NCI-H1105 treated with DMSO at 0.1 percent for 48 hours (cell line): ENCODE measurements around the gene DCLK1.

Experiments
- DNase-seq: peaks from one replicate; lab custom pipeline; 2025; lab: John Stamatoyannopoulos, UW

DCLK1 gene

DNA sequence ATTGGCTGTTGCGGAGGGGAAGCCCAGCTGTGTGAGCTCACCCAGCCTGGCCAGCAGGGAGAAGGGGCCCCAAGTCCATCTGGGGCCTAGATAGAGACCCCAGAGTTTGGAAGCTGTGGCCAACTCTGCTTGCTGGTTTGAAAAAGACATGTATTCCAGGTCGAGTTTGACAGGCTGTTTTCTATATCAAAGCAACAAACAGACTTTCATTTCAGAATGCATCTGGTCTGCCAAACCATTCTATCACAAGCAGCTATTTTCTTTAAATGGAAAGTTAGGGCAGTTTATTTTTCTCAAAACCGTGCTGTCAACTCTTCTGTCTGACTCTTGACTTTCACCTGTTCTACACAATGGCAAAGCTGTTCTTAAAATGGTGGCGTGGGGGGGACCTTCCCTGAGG lies 185.8 kb downstream of the DCLK1 start:
- DNase-seq = no peak

DNA sequence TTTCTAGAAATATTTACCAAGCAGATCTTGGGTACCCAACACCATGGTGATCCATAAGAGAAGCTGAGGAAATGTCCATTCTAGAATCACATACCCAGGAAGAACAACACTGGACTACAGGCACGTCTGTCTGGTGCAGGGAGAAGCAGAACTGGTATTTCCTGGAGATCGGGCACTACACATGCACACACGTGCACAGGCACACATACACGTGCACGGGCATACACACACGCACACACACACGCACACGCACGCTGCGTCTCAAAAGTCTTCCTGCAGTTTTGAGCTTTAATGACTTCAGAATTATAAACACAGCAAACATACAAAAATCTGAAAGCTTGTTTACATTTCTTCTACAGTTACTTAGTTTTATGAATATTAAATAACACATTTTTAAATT lies 189.8 kb downstream of the DCLK1 start:
- no peak for DNase-seq

DNA sequence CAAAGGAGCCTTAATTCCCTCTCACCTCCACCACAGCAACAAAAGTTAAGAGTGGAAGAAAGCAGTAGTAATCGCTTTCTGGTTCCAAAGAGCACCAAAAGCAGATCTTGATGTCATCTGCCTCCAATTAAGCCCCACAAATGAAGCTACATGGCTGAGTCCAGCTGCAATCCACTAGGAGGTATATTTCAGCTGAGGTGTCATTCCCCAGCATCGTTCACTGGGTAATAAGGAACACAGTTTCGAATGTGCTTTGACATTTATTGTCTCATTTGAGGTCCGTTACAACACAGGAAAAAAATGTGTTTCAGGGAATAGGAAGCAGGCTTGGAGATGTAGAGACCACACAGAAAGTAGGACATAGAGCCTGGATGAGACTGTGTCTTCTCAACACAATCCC lies 190.4 kb downstream of the DCLK1 start:
- DNase-seq = no peak

DNA sequence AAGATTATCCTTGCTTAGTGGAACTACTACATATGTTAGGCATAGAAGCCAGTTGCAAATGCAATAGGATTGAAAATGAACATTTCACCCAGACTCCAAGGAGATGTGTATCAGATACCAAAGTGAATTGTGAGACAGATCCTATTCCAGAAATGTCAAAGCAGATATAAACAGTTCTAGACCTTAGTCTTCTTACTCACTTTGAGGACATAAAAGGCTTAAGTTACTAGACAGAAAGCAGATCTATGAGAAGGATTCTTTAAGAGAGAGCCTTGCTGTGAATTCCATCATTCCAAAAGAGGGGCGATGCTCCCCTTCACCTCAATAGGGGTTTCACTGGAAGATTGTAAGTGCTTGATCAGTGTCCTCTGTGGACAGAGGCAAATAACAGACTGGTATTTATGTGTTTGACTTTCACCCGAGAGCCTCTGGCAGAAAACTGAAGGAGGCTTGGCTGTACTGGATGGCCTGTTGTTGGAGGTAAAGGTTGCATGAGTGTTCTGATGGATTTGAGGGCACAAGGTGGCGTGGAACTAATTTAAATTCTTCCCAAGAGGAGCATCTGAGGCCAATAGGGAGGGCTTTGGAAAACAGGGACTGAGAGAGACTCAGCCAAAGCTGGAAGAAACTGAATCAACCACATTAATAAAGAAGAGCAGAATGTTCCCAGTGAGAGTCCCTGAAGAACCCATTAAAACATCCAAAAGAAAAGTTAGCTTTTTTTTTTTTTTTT lies 194.8 kb downstream of the DCLK1 start:
- no peak for DNase-seq

DNA sequence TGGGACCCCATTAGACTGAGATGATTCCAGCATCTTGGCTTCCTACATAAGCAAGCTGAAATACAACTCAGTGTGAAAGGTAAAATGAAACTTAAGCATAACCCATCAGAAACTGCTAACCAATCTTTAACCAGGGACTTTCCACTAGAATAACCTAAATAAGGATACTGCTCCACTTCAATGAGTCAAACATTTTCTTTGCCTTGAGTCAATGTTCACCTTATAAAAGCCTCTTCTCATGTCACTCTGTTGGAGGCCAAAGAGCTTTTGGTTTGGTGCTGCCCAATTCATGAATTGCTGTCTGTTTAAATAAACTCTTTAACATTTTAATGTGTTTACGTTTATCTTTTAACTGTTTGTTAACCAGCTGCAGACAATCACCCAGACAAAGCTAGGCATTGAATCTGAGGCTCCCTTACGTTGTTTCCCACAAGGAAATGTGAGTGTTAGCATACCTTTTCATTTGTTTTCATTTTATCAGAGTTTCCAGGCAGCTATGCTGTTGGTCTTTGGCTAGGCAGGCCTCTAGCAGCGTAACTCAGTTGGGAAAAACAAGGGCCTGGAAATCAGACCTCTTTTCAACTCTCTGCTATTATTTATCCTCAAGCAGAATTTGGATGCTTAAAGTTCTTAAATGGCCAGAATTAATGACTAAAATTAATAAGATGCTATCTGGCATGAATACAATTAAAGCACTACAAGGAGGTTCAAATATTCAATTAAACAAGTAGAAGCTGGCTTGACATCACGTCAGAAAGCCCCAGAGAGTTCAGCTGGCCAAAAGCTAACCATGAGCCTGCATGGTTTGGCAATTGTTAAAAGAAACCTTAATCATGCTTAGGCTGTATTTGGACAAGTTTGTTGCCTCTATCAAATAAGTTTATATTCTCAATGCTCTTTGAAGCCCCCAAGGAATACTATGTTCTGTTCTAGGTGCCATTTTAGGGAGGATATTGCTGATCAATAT lies 200.2 kb downstream of the DCLK1 start:
- DNase-seq = no peak

DNA sequence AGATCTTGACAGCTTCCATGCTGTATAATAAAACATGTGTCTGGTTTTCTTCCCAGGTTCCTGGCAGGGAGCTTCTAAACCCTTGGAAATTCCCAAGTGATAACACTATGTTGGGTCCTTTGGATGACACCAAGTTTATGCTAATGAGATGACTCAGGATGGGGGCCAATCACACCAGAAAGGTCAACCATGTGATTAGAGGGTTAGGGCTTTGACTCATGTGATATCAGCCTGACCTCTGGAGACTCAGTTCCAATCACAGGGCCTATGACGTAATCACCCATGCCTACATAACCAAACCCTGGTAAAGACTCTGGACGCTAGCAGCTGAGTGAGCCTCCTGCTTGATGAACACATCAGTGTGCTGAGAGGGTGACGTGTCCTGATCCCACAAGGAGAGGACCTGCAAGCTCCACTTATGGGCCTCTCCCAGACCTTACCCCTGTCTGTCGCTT lies 203.6 kb downstream of the DCLK1 start:
- DNase-seq = no peak

DNA sequence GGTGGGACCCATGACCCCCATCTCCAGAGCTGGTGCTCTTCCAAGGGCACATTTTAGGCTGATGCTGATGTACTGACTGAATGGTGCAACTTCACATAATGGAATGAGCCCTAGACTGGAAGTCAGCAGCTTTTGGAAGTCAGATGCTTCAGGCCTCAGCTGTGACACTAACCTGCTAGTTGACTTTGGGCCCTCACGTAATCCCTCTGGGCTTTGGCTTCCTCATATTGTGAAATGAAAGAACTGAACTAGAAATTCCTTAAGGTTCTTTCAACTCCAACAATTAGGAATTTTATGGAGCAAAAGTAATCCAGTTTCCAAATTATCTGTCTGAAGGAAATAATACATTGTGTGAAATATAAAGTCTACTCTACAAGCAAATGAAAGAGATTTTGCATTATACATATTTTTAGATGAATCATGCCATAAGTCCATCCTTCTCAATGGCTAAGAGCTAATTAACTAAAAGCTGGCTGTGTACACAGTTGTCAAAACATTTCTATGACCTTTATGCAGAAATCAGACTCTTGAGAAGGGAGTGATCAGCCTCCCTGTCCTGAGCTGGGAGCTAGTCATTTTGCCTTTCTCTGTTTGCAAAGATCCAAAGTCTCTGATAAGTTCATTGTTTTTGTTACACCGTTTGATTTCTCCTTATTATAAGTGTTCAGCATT lies 204.2 kb downstream of the DCLK1 start:
- DNase-seq = no peak

DNA sequence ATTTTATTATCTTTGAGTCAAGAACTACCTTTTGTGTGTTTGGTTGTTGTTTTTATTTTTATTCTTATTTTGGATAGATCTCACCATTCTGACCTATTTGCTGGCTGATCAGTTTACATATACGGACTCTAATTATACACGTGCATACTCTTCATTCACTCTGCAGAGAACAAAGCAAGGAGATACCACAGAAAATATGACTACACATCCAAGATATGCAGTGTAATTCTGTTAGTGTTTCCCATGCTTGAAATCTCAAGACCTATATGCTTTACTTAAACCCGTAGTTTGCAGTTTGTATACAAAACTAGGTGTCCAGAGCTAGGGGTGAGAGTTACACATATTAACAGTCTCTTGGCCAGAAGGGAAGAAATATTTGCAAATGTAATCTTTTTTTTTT lies 205.5 kb downstream of the DCLK1 start:
- no peak for DNase-seq

DNA sequence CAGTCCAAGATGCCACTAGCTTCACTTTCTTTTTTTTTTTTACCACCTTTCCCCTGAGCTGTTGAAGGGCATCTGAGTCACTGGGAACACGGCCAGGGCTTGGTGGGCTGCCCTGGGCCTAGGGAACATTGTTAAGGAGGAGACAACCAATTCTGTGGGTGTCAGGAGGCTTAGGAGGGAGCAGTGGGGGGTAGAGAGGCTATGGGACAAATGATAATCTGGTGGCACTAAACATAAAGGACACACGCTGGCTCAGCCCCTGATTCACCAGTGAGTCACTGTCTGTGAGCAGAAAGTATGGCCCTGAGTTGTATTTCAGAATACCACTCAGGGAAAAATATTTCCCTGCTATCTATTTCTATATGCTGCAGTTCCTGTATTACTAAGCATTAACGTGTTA lies 207.8 kb downstream of the DCLK1 start:
- DNase-seq = no peak

DNA sequence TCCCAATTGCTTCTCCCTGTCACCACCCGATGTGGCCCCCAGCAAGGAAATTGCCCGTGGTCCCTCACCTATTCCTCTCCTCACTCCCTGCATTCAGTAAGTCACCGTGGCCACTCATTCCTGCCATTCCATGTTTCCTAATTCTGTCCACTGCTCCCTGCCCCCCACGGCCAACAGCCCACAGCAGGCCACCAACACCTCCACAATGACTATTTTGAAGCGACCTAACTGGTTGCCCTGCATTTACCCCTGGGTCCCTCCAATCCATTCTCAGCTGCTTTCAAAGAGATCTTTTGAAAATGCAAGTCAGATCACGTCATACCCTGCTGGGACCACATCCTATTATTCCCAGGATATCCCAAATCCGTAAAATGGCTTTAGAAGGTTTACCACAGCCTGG lies 210.4 kb downstream of the DCLK1 start:
- no peak for DNase-seq

DNA sequence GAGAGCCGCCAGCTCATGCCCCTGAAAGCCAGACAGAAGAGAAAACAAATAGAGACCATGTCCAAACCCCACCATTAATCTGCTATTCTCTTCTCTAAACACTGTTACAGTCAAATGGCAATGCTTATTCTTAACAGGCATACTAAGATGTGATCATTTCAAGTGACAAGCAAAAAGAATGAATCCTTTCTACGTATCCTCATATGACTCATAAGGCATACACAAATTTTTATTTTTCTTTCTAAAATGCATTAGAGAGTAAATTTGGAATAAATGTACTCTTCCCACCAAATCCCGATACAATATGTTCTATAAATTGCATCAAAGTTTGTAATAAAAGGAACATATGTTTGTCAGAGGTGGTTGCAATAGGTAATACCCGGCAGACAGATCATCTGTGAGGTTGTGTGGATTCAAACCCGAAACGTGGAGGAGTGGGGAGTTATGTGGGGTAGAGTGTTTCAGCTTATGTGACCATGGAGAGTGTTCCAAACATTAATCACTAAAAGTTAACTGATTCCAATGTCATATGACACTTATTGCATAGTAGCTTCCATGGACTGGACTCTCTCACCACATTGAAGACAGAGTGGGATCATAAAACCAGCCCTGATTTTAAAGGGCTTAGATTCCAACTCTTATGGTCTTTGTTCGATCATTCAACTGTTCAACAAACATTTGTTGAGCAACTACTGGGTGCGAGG lies 213.1 kb downstream of the DCLK1 start:
- no peak for DNase-seq

DNA sequence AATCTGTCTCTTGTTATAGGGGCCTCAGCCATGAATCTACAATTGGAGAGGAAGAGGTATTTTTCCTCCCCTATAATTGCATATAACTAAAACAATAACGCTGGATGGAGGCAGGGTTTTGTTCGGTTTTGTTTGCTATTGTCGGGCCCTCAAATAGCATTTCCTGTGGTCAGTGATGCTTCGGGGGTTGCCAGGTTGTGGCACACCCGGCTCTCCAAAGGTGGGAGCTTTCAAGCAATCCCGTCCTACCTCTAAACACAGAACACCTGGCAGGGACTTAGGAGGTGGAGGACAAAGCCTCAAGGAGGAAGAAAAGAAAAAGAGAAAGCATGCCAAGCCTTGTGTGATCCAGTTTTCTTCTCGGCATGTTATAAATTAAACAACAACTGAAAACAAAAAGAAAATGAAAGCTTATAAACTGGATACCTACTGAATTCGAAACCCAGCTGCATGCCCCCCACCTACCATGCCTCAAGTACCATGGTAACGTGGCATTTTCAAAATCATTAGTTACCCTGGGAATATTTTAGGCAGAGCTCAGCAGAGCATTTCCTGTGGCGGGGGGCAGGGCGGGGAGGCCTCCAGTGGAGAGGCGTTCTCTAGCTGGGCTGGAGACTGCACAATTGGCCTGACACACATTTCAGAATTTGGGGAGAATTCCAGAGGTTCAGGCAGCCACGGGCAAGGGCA lies 213.8 kb downstream of the DCLK1 start:
- DNase-seq = no peak

DNA sequence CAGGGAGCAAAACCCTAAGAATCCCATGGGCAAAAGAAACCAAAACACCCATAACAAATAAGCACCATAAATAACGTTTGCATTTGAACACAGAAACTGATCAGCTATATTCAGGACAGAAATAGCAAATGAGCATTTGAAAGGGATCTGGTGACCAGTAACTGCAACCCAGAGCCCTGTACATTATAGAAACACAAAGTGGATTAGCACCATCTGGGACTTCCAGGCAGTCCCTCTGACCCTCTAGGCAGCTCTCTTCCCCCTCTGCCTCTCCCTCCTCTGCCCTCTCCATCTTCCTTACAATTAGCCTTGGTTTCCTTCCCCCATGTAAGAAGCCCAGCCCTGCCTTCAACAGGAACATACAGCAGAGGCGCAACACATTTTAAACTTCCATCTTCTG lies 215.0 kb downstream of the DCLK1 start:
- no peak for DNase-seq

DNA sequence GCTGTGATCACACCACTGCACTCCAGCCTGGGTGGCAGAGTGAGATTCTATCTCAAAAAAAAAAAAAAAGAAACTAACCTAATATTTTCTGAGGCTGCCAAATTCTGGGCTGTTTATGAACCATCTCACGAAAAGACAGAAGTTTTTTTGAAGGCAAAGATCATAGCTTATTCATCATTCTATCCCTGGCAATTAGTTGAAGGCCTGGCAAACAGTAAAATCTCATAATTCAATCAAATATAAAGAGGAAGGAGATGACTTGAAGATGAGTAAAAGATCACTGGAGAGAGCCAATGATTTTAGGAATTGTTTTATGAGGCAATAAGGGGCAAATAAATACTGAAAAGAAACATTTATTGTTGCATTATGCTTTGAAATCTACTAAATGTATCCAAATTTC lies 216.5 kb downstream of the DCLK1 start:
- DNase-seq = no peak

DNA sequence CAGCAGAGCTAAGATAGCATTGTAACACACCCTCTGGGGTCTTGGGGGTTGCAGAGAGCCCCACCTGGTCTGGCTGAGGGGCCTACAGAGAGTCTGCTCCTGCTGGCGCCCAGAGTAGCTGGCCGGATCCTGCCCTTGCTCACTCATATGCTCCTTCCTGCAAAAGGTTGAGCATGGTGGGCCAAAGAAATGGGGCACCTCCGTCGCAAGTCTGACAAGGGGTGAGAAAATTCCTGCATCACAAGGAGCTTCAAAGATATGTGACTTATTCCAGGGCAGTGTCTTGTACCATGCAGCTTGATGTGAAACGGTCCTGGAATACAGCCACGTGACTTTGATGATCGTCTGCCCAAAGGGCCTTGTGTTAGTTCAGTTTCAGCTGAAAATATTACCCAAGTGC lies 218.3 kb downstream of the DCLK1 start:
- DNase-seq = no peak

DNA sequence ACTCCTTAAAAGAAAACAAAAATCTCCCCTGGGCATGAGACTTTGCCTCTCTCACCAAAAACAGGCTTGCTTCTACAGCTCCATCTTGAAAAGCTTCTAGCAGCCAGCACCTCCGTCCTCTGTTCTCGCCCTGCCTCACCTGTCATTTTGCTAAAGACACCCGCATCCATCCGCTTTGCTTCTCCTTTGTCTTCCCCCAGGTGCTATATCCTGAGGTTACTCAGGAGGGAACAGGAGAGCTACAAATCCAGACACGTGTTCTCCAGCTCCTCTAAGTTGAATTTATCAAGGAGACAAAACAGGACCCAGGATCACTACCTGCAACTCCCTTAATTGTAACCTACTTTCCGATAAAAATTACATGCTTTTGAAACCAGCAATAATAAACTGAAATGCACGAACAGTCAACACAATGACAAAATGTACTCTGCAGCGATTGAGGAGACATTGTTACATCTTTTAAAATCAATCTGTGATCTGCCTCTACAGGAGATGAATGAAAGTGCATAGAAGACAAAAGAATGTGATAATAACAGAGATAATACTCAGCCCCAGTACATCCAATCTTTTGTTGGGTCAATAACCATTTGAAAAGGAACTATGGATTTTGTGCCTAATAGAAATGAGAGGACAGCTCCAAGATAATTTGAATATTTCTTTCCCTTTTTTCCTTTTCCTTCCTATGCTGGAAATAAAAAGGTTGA lies 221.2 kb downstream of the DCLK1 start:
- DNase-seq = no peak

DNA sequence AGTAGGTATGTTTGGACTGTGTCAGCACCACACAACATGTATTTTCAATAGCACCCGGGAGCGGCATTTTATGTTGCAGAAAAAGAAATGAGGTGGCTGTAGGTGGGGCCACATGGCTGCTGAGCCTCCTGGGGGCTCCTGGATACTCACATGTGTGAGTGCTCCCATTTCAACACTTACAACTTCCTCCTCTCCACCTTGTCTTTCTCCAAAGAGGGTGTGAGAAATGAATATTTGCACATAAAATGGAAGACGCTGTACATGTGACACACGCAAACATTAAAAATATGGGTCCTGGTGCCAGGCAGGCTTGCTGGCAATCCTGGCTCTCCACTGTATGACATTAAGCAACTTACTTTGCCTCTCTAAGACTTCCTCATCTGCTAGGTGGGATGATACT lies 222.1 kb downstream of the DCLK1 start:
- DNase-seq = no peak

DNA sequence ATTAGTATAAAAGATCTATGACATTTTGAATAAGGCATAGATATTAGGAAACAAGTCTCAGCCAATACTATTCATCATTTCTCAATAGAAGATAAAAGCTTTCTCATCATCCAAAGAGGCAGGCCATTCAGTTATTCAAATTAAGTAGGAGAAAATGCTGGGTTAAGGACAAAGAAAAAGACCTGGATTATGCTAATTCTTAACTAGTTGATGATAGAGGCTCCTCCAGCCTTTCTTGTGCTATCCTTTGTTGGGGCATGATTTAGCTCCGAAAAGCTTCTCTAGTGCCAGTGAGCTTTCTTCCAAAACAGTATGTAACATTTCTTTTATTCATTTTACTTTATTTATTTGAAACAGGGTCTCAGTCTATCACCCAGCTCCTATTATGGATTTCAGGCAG lies 223.0 kb downstream of the DCLK1 start:
- DNase-seq = no peak

DNA sequence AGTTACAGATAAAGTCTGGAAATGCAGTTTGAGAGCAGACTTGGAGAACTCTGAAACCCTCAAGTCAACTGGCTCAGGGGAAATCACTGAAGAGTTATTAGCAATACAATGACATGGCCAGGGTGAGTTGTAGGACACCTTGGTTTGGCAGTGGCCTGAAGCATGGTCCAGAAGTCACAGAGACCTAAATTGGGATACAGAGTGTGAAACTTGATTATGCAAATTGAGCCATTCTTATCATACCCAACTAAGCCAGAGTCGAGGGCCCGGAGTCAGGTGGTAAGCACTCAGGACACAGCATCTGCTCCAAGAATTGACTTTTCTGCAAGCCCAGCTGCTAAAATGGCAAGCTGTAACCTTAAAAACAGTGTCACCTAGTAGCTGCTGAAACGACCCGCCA lies 224.5 kb downstream of the DCLK1 start:
- no peak for DNase-seq

DNA sequence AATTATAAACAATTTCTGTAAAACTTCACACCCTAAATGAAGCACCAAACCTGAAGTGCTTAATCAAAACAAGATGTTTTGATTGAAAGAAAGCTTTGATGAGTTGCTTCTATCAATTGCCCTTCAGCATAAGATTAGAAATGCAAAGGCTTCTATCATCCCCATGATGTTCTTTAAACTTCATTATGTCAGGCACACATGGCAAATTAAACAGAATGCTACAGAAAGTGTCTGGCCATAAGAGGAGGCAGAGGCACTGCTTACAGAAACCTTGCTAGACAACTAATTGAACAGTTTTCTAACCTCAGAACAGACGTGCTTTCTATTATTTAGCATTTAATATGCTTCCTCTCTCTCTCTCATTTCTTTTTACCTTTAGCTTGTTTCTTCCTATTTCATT lies 228.1 kb downstream of the DCLK1 start:
- DNase-seq = no peak

DNA sequence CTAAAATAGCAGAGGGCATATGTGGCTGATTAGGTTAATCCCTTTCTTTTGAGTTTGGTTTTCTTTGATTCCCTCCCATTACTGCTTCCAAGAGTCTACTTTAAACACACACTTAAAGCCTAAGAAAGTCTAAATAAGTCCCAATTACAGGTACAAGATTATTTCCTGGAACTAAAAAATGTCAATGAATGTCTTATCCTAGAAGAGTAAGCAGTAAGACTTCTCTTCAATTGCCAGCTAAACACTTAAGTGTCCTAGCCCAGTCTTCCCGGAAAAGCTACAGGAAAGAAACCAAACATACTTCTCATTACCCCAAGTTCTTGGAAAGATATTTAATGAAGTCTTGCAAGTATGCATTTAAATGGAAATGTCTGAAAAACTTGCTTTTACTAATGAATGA lies 233.1 kb downstream of the DCLK1 start:
- no peak for DNase-seq
